CD4-positive, alpha-beta T cell (primary cell): Measurements from ENCODE around the gene RPLP2. TPM values are rescaled to one million over a fixed set of nuclear protein-coding genes. Genes with fewer than 3 reads are reported as not detected.

Experiments
- ATAC-seq: fragments of 200-7000 bp; cut with Tn5 transposase; one replicate; pipeline ENCODE4 v1.10.0; 2022; ENCODE audit warnings: mild to moderate bottlenecking; ENCODE audit not compliant: poor library complexity
- CTCF ChIA-PET: fragments of 350-600 bp; sonication (Branson Sonifier 250); formaldehyde crosslinking; loops from one replicate; lab custom pipeline; 2021; ENCODE audit warnings: antibody characterized with exemption, inconsistent platforms; lab: Charles Lee
- POLR2A ChIA-PET: fragments of 350-600 bp; sonication (Branson Sonifier 250); formaldehyde crosslinking; loops from one replicate; lab custom pipeline; 2021; ENCODE audit warnings: antibody characterized with exemption, inconsistent platforms; lab: Charles Lee
- DNase-seq, 14 experiments: peaks; one replicate each; pipeline ENCODE4 v3.0.0-alpha.2; 2013 to 2020; ENCODE audit warnings: mixed read lengths in 2 of 14
- H3K27ac ChIP-seq, 2 donors: one replicate each; pipeline versions ENCODE4 v1.5.1 to v1.7.0; 2013; ENCODE audit warnings: low read length in 2 of 2, low read depth in 1 of 2, mild to moderate bottlenecking in 1 of 2
- H3K27me3 ChIP-seq, 2 experiments: 1 replicate in 1 of 2; 2 replicates in 1 of 2; pipeline versions ENCODE4 v1.6.1 to v1.7.0; 2013; ENCODE audit warnings: low read length in 2 of 2, control low read depth in 1 of 2, mild to moderate bottlenecking in 1 of 2, moderate library complexity in 1 of 2; ENCODE audit not compliant: insufficient read depth in 2 of 2, control insufficient read depth in 1 of 2
- H3K36me3 ChIP-seq: one replicate; pipeline ENCODE4 v1.6.1; 2013; ENCODE audit warnings: low read length, control low read depth; ENCODE audit not compliant: insufficient read depth
- H3K4me1 ChIP-seq: one replicate; pipeline ENCODE4 v1.6.1; 2013; ENCODE audit warnings: low read length, control low read depth; ENCODE audit not compliant: insufficient read depth
- H3K4me3 ChIP-seq: one replicate; pipeline ENCODE4 v1.5.1; 2013; ENCODE audit warnings: mild to moderate bottlenecking, low read length, moderate library complexity
- H3K9me3 ChIP-seq, 2 experiments: 1 replicate in 1 of 2; 2 replicates in 1 of 2; pipeline versions ENCODE4 v1.6.1 to v1.7.0; 2013; ENCODE audit warnings: low read length in 2 of 2, mild to moderate bottlenecking in 2 of 2, control low read depth in 1 of 2, moderate library complexity in 1 of 2; ENCODE audit not compliant: control insufficient read depth in 1 of 2, insufficient read depth in 1 of 2
- H3K27ac Mint-ChIP-seq: one replicate; pipeline ENCODE4 v1.8.0; 2020; ENCODE audit warnings: mixed read lengths
- H3K27me3 Mint-ChIP-seq: one replicate; pipeline ENCODE4 v1.8.0; 2021; ENCODE audit warnings: mixed read lengths
- H3K36me3 Mint-ChIP-seq: one replicate; pipeline ENCODE4 v1.8.0; 2021; ENCODE audit warnings: low read depth, mixed read lengths
- H3K4me1 Mint-ChIP-seq: one replicate; pipeline ENCODE4 v1.8.0; 2021; ENCODE audit warnings: low read depth, mixed read lengths
- H3K4me3 Mint-ChIP-seq: one replicate; pipeline ENCODE4 v1.8.0; 2020; ENCODE audit warnings: mild to moderate bottlenecking, mixed read lengths
- H3K9me3 Mint-ChIP-seq: one replicate; pipeline ENCODE4 v1.8.0; 2020; ENCODE audit warnings: mixed read lengths
- intact Hi-C, 2 experiments: fragments of 100-400 bp; cut with DNase I in 1 of 2; cut with micrococcal nuclease in 1 of 2; formaldehyde crosslinking; loops; one replicate each; pipeline versions ENCODE4 v1.15.1 to v1.9.0; 2023 to 2025; cut with DNase I, micrococcal nuclease
- total RNA-seq, 174 experiments: library from RNA in 2 of 174; stranded (reverse) in 2 of 174; gene quantifications; one replicate each; pipeline ENCODE4 v1.2.3 and lab custom pipeline; 2021 to 2026
- TF ChIP-seq, protein P1 (sequence below): fragments of 200-600 bp; IDR thresholded peaks from one replicate; pipeline ENCODE4 v1.8.0; 2022; ENCODE audit warnings: antibody characterized with exemption, mild to moderate bottlenecking

The RPLP2 gene
- total RNA-seq, 2 experiments from 2014 or later, result 5,234 to 5,390 TPM

DNA sequence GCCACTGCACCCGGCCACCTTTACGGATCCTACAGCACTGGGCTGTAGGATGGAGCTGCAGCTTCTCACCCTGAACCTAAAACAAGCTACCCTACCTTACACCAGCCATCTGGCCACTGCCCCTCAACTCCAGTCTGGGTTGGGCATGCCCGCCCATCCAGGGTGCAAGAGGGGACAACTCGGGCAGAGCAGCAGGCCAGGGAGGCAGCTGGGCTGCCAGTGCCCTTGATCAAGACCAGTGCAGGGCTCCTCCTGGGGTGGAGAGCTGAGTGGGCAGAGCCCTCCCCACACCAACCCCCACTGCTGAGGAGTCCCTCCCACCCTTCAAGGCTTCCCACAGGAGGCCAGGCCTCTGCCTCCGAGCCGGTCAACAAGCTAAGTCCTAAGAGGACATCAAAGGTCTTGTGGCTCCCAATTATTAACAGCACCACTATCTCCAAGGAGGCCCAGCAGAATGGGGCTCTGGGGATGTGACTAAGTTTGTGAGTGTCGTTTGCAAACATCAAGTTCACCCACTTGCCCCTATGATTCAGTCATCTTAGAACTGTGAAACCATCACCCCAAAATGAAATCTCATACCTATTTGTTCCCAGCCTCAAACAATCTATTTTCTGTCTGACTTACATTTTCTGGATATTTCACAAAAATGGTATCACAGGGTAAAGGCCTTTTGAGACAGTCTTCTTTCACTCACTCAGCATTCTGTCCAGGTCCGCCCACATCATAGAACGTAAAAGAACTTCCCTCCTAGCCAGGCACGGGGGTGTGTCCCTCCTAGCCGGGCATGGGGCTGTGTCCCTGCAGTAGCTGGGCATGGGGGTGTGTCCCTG is 43.4 kb upstream of the RPLP2 start:
- TF ChIP-seq, protein P1, sequence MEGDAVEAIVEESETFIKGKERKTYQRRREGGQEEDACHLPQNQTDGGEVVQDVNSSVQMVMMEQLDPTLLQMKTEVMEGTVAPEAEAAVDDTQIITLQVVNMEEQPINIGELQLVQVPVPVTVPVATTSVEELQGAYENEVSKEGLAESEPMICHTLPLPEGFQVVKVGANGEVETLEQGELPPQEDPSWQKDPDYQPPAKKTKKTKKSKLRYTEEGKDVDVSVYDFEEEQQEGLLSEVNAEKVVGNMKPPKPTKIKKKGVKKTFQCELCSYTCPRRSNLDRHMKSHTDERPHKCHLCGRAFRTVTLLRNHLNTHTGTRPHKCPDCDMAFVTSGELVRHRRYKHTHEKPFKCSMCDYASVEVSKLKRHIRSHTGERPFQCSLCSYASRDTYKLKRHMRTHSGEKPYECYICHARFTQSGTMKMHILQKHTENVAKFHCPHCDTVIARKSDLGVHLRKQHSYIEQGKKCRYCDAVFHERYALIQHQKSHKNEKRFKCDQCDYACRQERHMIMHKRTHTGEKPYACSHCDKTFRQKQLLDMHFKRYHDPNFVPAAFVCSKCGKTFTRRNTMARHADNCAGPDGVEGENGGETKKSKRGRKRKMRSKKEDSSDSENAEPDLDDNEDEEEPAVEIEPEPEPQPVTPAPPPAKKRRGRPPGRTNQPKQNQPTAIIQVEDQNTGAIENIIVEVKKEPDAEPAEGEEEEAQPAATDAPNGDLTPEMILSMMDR, result no peak
- H3K9me3 Mint-ChIP-seq, result no peaks in the 10 kb centered on the region
- peaks cover 56% of the 10 kb centered on the region for H3K36me3 ChIP-seq
- H3K4me1 Mint-ChIP-seq, result no peaks in the 10 kb centered on the region
- no peaks in the 10 kb centered on the region for H3K9me3 ChIP-seq
- CTCF ChIA-PET, result interaction anchor here (1.0 kb wide), 1 partner anchor 74 kb away, joined by 3 read pairs; no protein-coding TSS in a partner anchor
- no peak overlapping the region for H3K4me3 ChIP-seq
- H3K27me3 Mint-ChIP-seq, result no peaks in the 10 kb centered on the region
- DNase-seq, result no peak
- intact Hi-C loops, result no loop called here
- H3K27ac Mint-ChIP-seq, result no peak overlapping the region
- H3K36me3 Mint-ChIP-seq, result peaks cover 32% of the 10 kb centered on the region
- no peaks in the 10 kb centered on the region for H3K27me3 ChIP-seq
- no peak overlapping the region for H3K27ac ChIP-seq
- peaks cover 4% of the 10 kb centered on the region for H3K4me1 ChIP-seq
- H3K4me3 Mint-ChIP-seq, result no peak overlapping the region
- no peak for ATAC-seq
- POLR2A ChIA-PET, result no interaction called here

DNA sequence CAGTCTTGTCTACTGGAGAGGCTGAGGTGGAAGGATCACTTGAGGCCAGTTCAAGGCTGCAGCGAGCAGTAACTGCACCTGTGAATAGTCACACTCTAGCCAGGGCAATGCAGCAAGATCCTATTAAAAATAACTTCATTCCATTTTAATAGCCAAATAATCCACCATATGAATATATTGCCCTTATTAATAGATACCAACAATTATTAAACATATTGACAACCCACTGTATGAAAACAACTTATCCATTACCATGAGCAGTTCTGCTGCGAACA is 42.9 kb upstream of the RPLP2 start:
- Mint-ChIP-seq H3K27ac (no peak overlapping the region), H3K4me1 (no peaks in the 10 kb centered on the region), H3K9me3 (no peaks in the 10 kb centered on the region), H3K27me3 (no peaks in the 10 kb centered on the region), H3K4me3 (no peak overlapping the region), H3K36me3 (peaks cover 27% of the 10 kb centered on the region)
- ATAC-seq, result no peak
- H3K27ac ChIP-seq, result no peak overlapping the region
- DNase-seq, result no peak
- CTCF ChIA-PET, result no interaction called here
- peaks cover 56% of the 10 kb centered on the region for H3K36me3 ChIP-seq
- POLR2A ChIA-PET, result no interaction called here
- H3K9me3 ChIP-seq, result no peaks in the 10 kb centered on the region
- intact Hi-C loops, result no loop called here
- H3K4me1 ChIP-seq, result peaks cover 4% of the 10 kb centered on the region
- no peaks in the 10 kb centered on the region for H3K27me3 ChIP-seq
- no peak overlapping the region for H3K4me3 ChIP-seq
- TF ChIP-seq, protein P1, result no peak

- Histone ChIP-seq H3K27me3 (no peaks in the 10 kb centered on the region), H3K4me3 (no peak overlapping the region), H3K27ac (no peak overlapping the region), H3K4me1 (peaks cover 4% of the 10 kb centered on the region), H3K9me3 (no peaks in the 10 kb centered on the region), H3K36me3 (peaks cover 55% of the 10 kb centered on the region)
- TF ChIP-seq, protein P1, result no peak
- H3K27me3 Mint-ChIP-seq, result no peaks in the 10 kb centered on the region
- intact Hi-C loops, result no loop called here
- ChIA-PET POLR2A (no interaction called here), CTCF (no interaction called here)
- ATAC-seq, result no peak
- no peak for DNase-seq
- H3K4me3 Mint-ChIP-seq, result no peak overlapping the region
- no peak overlapping the region for H3K27ac Mint-ChIP-seq
- H3K36me3 Mint-ChIP-seq, result peaks cover 25% of the 10 kb centered on the region
- H3K4me1 Mint-ChIP-seq, result no peaks in the 10 kb centered on the region
- no peaks in the 10 kb centered on the region for H3K9me3 Mint-ChIP-seq
These were observed 42.5 kb upstream of the RPLP2 start for GRCh38 chr11:767238-767637.
